ENCODE data around the gene POFUT2. TPM values are rescaled to one million over a fixed set of nuclear protein-coding genes. Genes with fewer than 3 reads are reported as not detected.

The POFUT2 gene
- total RNA-seq, 2 experiments from 2014 or later: 56.6 to 57.2 TPM

GRCh38 chr21:45330075-45330781, 42.5 kb upstream of the POFUT2 start:
- H3K27ac Mint-ChIP-seq: no peak overlapping the region
- intact Hi-C loops (cut with DNase I, micrococcal nuclease): no loop called here
- H3K4me3 ChIP-seq (ENCODE audit: low read length): no peak overlapping the region
- no peaks in the 10 kb centered on the region for H3K27me3 ChIP-seq (ENCODE audit: control insufficient read depth in 1 of 2, insufficient read depth in 2 of 2, low read length in 2 of 2)
- no peak overlapping the region for H3K4me3 Mint-ChIP-seq
- ATAC-seq (ENCODE audit: poor library complexity): no peak
- ChIA-PET CTCF (no interaction called here), POLR2A (no interaction called here)
- DNase-seq: no peak
- peaks cover 6% of the 10 kb centered on the region for H3K4me1 ChIP-seq (ENCODE audit: insufficient read depth, low read length)
- TF ChIP-seq CTCF (IDR thresholded peaks at IDR 0.05): no peak
- H3K9me3 ChIP-seq (ENCODE audit: control insufficient read depth in 1 of 2, insufficient read depth in 1 of 2, low read length in 2 of 2): no peaks in the 10 kb centered on the region
- H3K4me1 Mint-ChIP-seq (ENCODE audit: low read depth): no peaks in the 10 kb centered on the region
- H3K27ac ChIP-seq (ENCODE audit: low read depth in 1 of 2, low read length in 2 of 2): no peak overlapping the region
- H3K36me3 ChIP-seq (ENCODE audit: insufficient read depth, low read length): no peaks in the 10 kb centered on the region
- H3K27me3 Mint-ChIP-seq: no peaks in the 10 kb centered on the region
- H3K36me3 Mint-ChIP-seq (ENCODE audit: low read depth): no peaks in the 10 kb centered on the region
- no peaks in the 10 kb centered on the region for H3K9me3 Mint-ChIP-seq

GRCh38 chr21:45329261-45330074, 41.8 kb upstream of the POFUT2 start:
- Histone ChIP-seq H3K27ac (ENCODE audit: low read depth in 1 of 2, low read length in 2 of 2) (no peak overlapping the region), H3K36me3 (ENCODE audit: insufficient read depth, low read length) (no peaks in the 10 kb centered on the region), H3K4me1 (ENCODE audit: insufficient read depth, low read length) (peaks cover 6% of the 10 kb centered on the region), H3K9me3 (ENCODE audit: control insufficient read depth in 1 of 2, insufficient read depth in 1 of 2, low read length in 2 of 2) (no peaks in the 10 kb centered on the region), H3K4me3 (ENCODE audit: low read length) (no peak overlapping the region), H3K27me3 (ENCODE audit: control insufficient read depth in 1 of 2, insufficient read depth in 2 of 2, low read length in 2 of 2) (no peaks in the 10 kb centered on the region)
- Mint-ChIP-seq H3K36me3 (ENCODE audit: low read depth) (no peaks in the 10 kb centered on the region), H3K4me1 (ENCODE audit: low read depth) (peaks cover under 1% of the 10 kb centered on the region), H3K27me3 (no peaks in the 10 kb centered on the region), H3K27ac (no peak overlapping the region), H3K9me3 (no peaks in the 10 kb centered on the region), H3K4me3 (no peak overlapping the region)
- intact Hi-C loops (cut with DNase I, micrococcal nuclease): no loop called here
- TF ChIP-seq CTCF (IDR thresholded peaks at IDR 0.05): no peak
- no peak for DNase-seq
- ATAC-seq (ENCODE audit: poor library complexity): no peak
- ChIA-PET POLR2A (no interaction called here), CTCF (no interaction called here)

GRCh38 chr21:45328198-45329091, 40.8 kb upstream of the POFUT2 start:
- H3K27me3 Mint-ChIP-seq: no peaks in the 10 kb centered on the region
- ATAC-seq (ENCODE audit: poor library complexity) (no peak), DNase-seq (no peak)
- Histone ChIP-seq H3K4me3 (ENCODE audit: low read length) (no peak overlapping the region), H3K4me1 (ENCODE audit: insufficient read depth, low read length) (peaks cover 13% of the 10 kb centered on the region), H3K36me3 (ENCODE audit: insufficient read depth, low read length) (no peaks in the 10 kb centered on the region), H3K27me3 (ENCODE audit: control insufficient read depth in 1 of 2, insufficient read depth in 2 of 2, low read length in 2 of 2) (no peaks in the 10 kb centered on the region), H3K9me3 (ENCODE audit: control insufficient read depth in 1 of 2, insufficient read depth in 1 of 2, low read length in 2 of 2) (no peaks in the 10 kb centered on the region), H3K27ac (ENCODE audit: low read depth in 1 of 2, low read length in 2 of 2) (no peak overlapping the region)
- H3K36me3 Mint-ChIP-seq (ENCODE audit: low read depth): no peaks in the 10 kb centered on the region
- no peak overlapping the region for H3K4me3 Mint-ChIP-seq
- H3K4me1 Mint-ChIP-seq (ENCODE audit: low read depth): peaks cover 7% of the 10 kb centered on the region
- no peak for TF ChIP-seq CTCF (IDR thresholded peaks at IDR 0.05)
- no peaks in the 10 kb centered on the region for H3K9me3 Mint-ChIP-seq
- ChIA-PET POLR2A (no interaction called here), CTCF (no interaction called here)
- H3K27ac Mint-ChIP-seq: no peak overlapping the region
- intact Hi-C loops (cut with DNase I, micrococcal nuclease): no loop called here
